HG02981 (cell line): ENCODE results near the gene SP3.

Experiments
- ATAC-seq: cut with Tn5 transposase; IDR thresholded peaks from one replicate; pipeline ENCODE4 v1.9.1; 2021; ENCODE audit warnings: mild to moderate bottlenecking, moderate library complexity; ENCODE audit not compliant: unreplicated experiment

SP3 gene

DNA sequence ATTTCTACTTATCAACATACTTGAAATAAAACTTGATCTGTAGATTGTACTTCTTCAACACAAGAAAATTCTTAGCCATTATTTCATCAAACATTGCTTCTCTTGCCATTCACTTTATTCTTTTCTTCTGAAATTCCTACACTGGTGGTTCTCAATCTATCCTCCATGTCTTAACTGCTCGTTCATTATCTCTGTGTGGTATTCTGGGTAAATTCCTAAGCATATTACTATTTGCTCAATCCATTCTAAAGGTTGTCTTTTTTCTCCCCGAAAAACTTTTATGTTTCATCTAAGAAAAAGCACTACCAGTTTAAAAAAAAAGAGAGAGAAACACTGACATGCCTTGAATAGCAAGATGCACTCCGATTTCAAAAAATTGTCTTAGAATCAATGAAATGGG lies 18.0 kb downstream of the SP3 start:
- ATAC-seq, result no peak

DNA sequence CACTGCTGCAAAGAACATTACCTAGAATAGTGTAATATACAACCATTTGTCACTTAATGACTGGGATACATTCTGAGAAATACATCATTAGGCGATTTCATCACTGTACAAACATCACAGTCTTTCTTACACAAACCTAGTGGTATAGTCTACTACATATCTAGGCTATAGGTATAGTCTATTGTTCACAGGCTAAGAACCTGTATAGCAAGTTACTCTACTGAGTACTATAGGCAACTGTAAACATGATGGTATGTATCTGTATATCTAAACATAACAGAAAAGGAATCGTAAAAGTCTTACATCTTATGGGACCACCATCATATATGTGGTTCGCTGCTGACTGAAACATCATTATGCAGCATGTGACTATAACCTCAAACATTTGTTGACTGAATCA lies 21.4 kb downstream of the SP3 start:
- ATAC-seq, result no peak

DNA sequence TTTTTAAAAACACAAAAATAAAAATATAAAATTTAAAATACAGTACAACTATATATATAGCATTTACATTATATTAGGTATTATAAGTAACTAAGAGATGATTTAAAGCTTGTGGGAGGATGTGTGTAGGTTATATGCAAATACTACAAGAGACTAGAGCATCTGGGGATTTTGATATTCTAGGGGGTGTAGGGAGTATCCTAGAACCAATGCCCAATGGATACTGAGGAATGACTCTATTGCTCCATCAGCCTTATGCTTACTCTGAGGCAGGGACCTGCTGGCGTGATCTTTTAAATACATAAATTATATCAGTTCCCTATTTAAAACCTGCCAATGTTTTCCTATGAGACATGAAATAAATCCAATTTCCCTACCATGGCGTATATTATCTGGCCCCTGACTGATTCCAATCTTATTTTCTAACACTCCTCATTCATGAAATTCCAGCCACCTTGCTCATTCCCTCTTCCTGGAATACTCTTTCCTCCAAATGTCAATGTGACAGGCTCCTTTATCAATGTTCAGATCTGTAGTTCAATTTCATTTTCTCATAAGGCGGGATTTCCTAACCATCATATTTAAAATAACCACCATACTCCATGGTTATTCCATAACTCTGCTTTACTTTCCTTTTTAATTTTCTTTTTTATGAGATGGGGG lies 22.2 kb downstream of the SP3 start:
- no peak for ATAC-seq

DNA sequence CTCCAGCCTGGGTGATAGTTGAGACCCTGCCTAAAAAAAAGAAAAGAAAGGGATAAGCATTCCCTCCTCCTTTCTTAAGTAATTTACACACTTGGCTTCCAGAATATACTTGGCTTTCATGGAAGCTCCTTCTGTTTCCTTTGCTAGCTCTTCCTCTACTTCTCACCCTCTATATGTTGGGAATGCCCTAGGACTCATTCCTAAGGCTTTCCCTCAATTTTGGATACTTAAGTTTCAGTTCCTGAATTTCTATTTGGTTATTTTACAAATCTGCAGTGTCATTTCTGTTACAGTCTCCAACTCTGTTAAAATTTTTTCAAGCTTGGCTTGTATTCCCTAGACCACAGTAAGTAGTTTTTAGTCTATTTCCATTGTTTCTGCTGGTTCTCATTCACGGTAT lies 23.6 kb downstream of the SP3 start:
- ATAC-seq, result no peak

- no peak for ATAC-seq
These were observed 24.8 kb downstream of the SP3 start for GRCh38 chr2:173940208-173941020.

DNA sequence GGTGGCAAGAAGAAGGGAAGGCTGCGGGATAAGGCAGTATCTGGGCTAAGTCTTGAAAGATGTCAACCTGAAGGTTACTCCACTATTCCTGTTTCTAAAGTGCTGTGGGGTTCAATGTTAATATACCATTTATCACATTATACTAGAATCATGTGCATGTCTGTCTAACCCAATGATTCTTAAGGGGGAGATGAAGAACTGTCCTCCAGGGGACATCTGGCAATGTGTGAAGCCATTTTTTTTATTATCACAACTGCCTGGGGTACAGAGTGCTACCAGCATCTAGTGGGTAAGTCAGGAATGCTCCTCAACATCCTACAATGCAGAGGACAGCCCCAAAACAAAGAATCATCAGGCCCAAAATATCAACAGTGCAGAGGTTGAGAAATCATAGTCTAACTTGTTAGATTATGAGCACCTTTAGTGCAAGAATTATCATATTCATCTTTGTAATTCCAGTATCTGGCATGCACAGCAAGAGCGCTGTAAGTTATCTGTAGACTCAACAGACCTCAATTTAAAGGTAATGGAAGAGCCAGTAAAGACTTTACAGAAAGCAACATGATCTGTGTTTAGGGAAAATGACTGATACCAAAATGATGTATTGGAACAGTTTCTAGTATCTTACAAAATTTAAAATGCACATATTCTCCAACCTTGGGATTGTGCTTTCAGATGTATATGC lies 26.3 kb downstream of the SP3 start:
- ATAC-seq, result no peak

DNA sequence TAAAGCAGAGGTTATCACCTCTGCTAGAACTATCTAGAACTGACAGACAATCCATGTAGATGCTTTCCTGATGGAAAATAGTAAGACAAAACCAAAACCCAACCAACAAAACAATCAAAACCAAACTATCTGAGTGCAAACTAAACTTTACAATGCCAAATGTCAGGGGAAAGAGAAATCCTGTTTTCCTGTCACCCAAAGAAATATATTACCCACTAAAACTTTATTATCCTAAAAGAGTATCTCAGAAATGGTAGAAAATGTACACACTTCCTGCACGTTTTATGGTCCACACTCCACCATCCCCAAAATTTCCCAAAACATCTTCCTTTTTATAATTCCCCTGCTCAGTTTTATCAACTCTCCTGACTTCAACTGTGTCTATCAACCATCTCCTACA lies 29.9 kb downstream of the SP3 start:
- ATAC-seq, result no peak

DNA sequence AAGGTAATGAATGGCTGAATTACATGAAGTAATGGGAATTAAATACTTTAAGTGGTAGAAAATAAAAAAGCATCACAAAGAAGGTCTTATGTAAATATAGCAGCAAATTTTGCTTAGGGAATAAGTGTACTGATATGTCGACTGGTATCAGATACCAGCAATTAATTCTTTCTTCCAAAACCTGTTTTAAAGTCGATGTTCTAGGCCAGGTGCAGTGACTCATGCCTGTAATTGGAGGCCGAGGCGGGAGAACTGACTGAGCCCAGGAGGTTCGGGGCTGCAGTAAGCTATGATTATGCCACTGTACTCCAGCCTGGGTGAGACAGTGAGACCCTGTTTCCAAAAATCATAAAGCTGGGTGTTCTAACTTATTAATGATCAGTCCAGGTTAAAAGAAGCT lies 30.3 kb downstream of the SP3 start:
- ATAC-seq, result no peak

DNA sequence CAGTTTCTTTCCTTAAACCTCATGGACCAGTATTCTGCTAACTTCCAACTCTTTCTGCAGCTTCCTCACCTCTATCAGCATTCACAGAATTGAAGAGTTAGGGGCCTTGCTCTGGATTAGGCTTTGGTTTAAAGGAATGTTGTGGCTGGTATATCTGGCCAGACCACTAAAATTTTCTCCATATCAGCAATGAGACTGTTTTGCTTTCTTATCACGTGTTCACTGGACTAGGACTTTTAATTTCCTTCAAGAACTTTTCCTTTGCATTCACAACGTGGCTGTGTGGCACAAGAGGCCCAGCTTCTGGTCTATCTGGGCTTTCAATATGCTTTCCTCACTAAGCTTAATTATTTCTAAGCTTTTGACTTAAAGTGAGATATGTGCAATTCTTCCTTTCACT lies 33.4 kb downstream of the SP3 start:
- no peak for ATAC-seq

- no peak for ATAC-seq
These were observed 35.7 kb downstream of the SP3 start for GRCh38 chr2:173929441-173929840.

DNA sequence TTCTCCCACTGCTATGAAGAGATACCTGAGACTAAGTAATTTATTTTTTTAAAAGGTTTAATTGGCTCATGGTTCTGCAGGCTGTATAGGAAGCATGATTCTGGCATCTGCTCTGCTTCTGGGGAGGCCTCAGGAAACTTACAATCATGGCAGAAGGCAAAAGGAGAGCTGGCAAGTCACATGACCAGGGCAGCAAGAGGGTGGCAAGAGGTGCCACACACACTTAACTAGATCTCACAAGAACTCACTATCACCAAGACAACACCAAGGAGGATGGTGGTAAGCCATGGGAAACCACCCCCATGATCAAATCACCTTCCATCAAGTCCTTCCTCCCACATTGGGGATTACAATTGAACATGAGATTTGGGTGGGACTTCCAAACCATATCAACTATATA lies 38.3 kb downstream of the SP3 start:
- ATAC-seq, result no peak

- no peak for ATAC-seq
These were observed 40.9 kb downstream of the SP3 start for GRCh38 chr2:173924285-173924684.

GRCh38 chr2:173922760-173923159 lies 42.4 kb downstream of the SP3 start:
- ATAC-seq, result no peak

- ATAC-seq, result no peak
These were observed 43.1 kb downstream of the SP3 start for GRCh38 chr2:173922068-173922467.

DNA sequence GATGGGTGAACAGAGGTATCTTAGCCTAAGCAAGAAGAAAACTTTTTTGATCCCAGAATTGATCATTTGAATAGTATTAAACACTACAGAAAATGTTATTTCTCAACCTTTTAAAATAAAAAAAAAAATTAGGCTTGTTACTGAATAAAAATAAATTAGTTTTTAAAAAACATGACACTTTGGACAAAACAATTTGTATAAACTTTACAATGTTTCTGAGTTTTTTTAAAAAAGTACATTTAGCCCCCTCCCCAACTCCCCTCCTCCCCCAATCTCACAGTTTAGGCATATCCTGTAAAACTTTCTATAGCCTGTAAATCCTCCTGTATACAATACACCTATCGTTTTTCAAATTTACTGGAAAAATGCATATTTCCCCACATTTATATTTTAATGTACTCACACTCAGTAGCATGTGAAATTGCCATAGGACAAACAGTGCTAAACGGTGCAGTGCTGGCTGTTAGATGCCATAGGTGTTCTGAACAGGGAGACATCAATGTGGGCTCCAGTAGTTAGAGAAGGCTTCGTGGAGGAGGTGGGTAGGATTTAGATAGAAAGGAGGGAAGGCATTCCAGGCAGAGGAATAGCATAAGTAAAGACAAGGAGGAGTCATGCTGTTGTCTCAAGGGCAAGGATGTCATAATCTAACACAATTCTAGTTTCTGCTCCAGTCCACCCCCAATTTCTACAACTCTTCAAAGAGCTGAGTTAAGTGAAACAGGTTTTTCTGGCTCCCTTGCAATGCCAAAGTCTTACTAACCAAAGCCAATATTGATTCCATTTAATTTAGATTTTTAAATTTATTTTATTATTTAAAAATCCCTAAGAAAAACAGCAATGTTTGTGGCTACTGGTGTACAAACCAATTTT lies 50.9 kb downstream of the SP3 start:
- no peak for ATAC-seq

- ATAC-seq, result no peak
These were observed 55.3 kb downstream of the SP3 start for GRCh38 chr2:173909846-173910245.

DNA sequence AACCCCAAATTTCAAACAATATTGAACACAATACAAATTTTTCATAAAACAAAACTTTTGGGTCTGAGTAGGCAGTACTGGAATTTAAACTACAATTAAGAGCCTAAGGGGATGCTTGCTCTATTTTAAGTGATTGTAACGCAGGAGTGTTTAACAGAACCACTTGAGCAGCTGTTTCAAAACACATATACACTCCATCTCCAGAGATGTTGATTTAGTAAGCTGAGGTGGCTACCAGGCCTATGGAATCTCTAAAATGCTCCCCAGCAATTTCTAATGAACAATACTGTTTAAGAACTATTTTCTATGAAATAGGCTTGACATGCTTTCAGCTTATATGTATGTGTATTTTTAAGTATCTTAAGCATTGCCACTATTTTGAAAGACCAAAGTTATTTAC lies 58.5 kb downstream of the SP3 start:
- ATAC-seq, result no peak

DNA sequence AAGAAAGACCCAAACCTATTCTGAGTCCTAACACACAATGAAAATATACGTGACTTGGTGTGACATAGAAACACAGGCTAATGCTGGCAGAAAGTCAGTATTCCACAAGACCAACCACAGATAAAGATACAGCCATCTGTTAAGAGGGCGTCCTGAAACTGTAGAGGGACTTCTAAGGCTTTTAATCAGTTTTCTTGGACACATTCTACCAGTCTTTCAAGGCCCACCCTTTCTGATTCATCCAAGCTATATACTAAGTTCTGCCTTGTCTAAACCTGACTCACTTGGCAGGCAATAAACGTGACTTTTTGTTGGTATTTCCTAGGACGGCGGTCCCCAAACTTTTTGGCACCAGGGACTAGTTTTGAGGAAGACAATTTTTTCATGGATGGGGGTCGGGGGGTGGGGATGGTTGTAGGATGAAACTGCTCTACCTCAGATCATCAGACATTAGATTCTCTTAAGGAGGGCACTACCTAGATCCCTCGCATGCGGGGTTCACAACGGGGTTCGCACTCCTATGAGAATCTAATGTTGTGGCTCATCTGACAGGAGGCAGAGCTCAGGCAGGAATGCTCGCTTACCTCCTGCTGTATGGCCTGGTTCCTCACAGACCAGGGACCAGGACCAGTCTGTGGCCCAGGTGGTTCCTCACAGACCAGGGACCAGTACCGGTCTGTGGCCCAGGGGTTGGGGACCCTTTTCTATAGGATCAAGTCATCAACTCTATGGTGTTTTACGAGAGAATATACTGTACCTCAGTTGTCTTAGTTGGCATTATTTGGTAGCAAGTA lies 61.4 kb downstream of the SP3 start:
- ATAC-seq, result no peak

DNA sequence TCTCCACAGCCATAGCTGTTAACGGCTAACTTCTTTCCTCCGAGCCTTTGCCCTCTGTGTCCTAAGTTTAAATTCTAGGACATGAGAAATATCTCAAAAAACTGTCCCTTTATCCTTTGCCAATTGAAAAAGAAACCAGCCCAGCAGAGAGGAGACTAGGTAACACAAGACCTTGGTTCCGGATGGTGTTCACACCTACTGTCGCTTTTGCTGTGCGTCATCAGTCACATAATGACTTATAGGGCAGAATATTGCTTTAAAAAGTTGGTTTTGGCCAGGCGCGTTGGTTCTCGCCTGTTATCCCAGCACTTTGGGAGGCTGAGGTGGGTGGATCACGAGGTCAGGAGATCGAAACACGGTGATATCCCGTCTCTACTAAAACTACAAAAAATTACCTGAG lies 66.2 kb downstream of the SP3 start:
- peak; percentile 44 for ATAC-seq

DNA sequence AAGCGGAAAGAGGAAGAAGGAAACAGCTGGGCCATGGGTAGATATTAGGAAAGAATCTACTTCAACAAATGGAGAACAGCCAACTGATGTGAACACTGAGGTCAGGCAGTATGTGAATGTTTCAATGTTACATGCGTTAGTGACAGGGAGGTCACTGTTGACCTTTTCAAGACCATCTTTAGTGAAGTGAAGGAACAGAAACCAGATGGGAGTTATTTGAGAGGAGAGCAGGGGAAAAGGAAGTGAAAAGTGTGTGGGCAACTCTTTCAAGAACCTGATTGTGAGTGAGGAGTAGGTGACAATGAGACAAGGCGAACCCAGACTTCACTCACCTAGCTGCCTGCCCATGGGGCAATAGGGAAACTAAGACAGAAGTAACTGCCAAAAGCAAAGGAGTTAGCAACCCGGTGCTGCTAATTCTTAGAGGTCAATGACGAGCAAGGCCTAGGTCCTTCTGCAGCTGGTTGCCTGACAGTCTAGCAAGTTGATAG lies 67.0 kb downstream of the SP3 start:
- peak; percentile 77 for ATAC-seq
